Ovary (tissue), 3 donors: ENCODE data around the gene SDK1.

Experiments used
- CTCF ChIP-seq, 3 donors: fragments of 450-650 bp in 2 of 3; fragments of 200-600 bp in 1 of 3; IDR thresholded peaks; one replicate each; pipeline versions ENCODE4 v1.5.1 to v1.8.0; 2016 to 2022; ENCODE audit warnings: antibody characterized with exemption in 3 of 3, mild to moderate bottlenecking in 1 of 3
- POLR2A ChIP-seq: fragments of 450-650 bp; IDR thresholded peaks from one replicate; pipeline ENCODE4 v1.6.1; 2017; ENCODE audit warnings: antibody characterized with exemption, mild to moderate bottlenecking, moderate library complexity
- donor health status: DM: no; HTN: no; CAD: no.

- TF ChIP-seq CTCF (IDR thresholded peaks at IDR 0.05) (no peak), POLR2A (no peak)
Observed at GRCh38 chr7:4270941-4271715, 970.1 kb downstream of the SDK1 start.
